PC-9 (cell line): Measurements from ENCODE around the gene XIRP2. TPM values are rescaled to one million over a fixed set of nuclear protein-coding genes. Genes with fewer than 3 reads are reported as not detected.

Experiments used
- BruUV-seq: library from RNA; stranded (reverse); fragments of 400-500 nt; replicated peaks from 2 replicates; lab custom pipeline; 2021; lab: Mats Ljungman, UMichigan
- CTCF ChIA-PET: fragments of 300-600 bp; sonication (Branson Sonifier 250); formaldehyde crosslinking; loops from one replicate; lab custom pipeline; 2022; ENCODE audit warnings: antibody characterized with exemption; lab: Charles Lee
- POLR2A ChIA-PET: fragments of 300-600 bp; sonication (Branson Sonifier 250); formaldehyde crosslinking; loops from one replicate; lab custom pipeline; 2022; ENCODE audit warnings: antibody characterized with exemption; ENCODE audit not compliant: unreplicated experiment; lab: Charles Lee
- DNase-seq, 2 experiments: peaks; one replicate each; pipeline versions ENCODE4 v3.0.0 to v3.0.0-alpha.2; 2015 to 2022; ENCODE audit warnings: mixed read lengths in 1 of 2
- H2AFZ ChIP-seq: fragments of 200-600 bp; sonication (generic); 2 replicates; pipeline ENCODE4 v1.8.1; 2017; ENCODE audit warnings: antibody characterized with exemption
- H3F3A ChIP-seq: fragments of 200-600 bp; sonication (generic); 2 replicates; pipeline ENCODE4 v1.8.1; 2017; ENCODE audit warnings: antibody characterized with exemption, mild to moderate bottlenecking, low read depth; ENCODE audit not compliant: insufficient read depth
- H3K27ac ChIP-seq: fragments of 200-600 bp; sonication (generic); 2 replicates; pipeline ENCODE4 v1.6.1; 2016; ENCODE audit warnings: mixed run types
- H3K27me3 ChIP-seq: fragments of 200-600 bp; sonication (generic); 2 replicates; pipeline ENCODE4 v1.6.1; 2016; ENCODE audit warnings: low read depth, mixed run types; ENCODE audit not compliant: insufficient read depth
- H3K36me3 ChIP-seq: fragments of 200-600 bp; sonication (generic); 2 replicates; pipeline ENCODE4 v1.6.1; 2016; ENCODE audit warnings: low read depth, mixed run types
- H3K4me1 ChIP-seq: fragments of 200-600 bp; sonication (generic); replicated peaks from 2 replicates; pipeline ENCODE4 v1.6.1; 2016; ENCODE audit warnings: mixed run types; ENCODE audit not compliant: insufficient read depth
- H3K4me2 ChIP-seq: fragments of 200-600 bp; sonication (generic); 2 replicates; pipeline ENCODE4 v1.6.1; 2017; ENCODE audit warnings: mixed run types
- H3K4me3 ChIP-seq: fragments of 200-600 bp; sonication (generic); 2 replicates; pipeline ENCODE4 v1.6.1; 2016; ENCODE audit warnings: mixed run types
- H3K79me2 ChIP-seq: fragments of 200-600 bp; sonication (generic); 2 replicates; pipeline ENCODE4 v1.6.1; 2017; ENCODE audit warnings: low read depth, mixed run types
- H3K9me2 ChIP-seq: fragments of 200-600 bp; sonication (generic); 2 replicates; pipeline ENCODE4 v1.8.1; 2017; ENCODE audit warnings: mild to moderate bottlenecking; ENCODE audit not compliant: insufficient read depth
- H3K9me3 ChIP-seq: fragments of 200-600 bp; sonication (generic); 2 replicates; pipeline ENCODE4 v1.8.1; 2016; ENCODE audit warnings: low read depth; ENCODE audit not compliant: insufficient read depth
- H4K20me1 ChIP-seq: fragments of 200-600 bp; sonication (generic); 2 replicates; pipeline ENCODE4 v1.8.1; 2017; ENCODE audit not compliant: insufficient read depth
- EZH2 ChIP-seq: fragments of 200-600 bp; sonication (generic); IDR thresholded peaks from 2 replicates; pipeline ENCODE4 v1.8.0; 2017; ENCODE audit warnings: antibody characterized with exemption, low read depth
- intact Hi-C: fragments of 100-400 bp; cut with micrococcal nuclease; formaldehyde crosslinking; loops from one replicate; pipeline ENCODE4 v1.10.0; 2022; ENCODE audit not compliant: unreplicated experiment
- total RNA-seq: library from RNA; stranded (reverse); gene quantifications from 2 replicates; pipeline ENCODE4 v1.2.3, GENCODE V29; 2021
- TF ChIP-seq, protein P1 (sequence below): fragments of 200-600 bp; sonication (generic); conservative IDR thresholded peaks from 2 replicates; pipeline ENCODE4 v1.6.1; 2017; ENCODE audit warnings: mixed run types, antibody characterized with exemption, mild to moderate bottlenecking, moderate library complexity

The XIRP2 gene
- total RNA-seq, 1 experiment from 2014 or later, result not detected

DNA sequence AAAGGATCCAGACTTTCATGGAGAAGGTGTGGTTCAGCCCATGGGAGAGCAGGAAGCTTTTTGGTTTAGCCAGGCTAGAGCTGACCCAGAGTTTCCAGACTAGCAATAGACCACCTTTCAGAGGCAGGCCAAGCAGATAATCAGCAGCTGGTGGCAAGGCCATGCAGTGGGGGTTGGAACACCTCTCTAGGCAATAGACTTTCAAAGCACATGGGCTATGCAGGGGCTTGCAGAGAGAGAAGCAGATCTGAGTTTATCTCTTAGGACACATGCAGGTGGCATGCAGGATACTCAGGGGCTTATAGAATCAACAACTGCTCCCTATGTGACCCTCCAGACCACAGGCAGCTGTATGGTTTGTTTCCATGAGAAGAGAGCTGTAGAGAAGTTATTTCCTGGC, 9.4 kb downstream of the XIRP2 start:
- no peak overlapping the region for H3K4me2 ChIP-seq
- CTCF ChIA-PET, result no interaction called here
- no peaks in the 10 kb centered on the region for H3F3A ChIP-seq
- no peaks in the 10 kb centered on the region for H3K79me2 ChIP-seq
- no peak overlapping the region for H2AFZ ChIP-seq
- H3K27ac ChIP-seq, result no peak overlapping the region
- no TSS peak for BruUV-seq
- POLR2A ChIA-PET, result no interaction called here
- H3K9me3 ChIP-seq, result no peaks in the 10 kb centered on the region
- no peaks in the 10 kb centered on the region for H3K36me3 ChIP-seq
- no peak for DNase-seq
- H4K20me1 ChIP-seq, result no peaks in the 10 kb centered on the region
- no peaks in the 10 kb centered on the region for H3K4me1 ChIP-seq
- TF ChIP-seq, protein P1, sequence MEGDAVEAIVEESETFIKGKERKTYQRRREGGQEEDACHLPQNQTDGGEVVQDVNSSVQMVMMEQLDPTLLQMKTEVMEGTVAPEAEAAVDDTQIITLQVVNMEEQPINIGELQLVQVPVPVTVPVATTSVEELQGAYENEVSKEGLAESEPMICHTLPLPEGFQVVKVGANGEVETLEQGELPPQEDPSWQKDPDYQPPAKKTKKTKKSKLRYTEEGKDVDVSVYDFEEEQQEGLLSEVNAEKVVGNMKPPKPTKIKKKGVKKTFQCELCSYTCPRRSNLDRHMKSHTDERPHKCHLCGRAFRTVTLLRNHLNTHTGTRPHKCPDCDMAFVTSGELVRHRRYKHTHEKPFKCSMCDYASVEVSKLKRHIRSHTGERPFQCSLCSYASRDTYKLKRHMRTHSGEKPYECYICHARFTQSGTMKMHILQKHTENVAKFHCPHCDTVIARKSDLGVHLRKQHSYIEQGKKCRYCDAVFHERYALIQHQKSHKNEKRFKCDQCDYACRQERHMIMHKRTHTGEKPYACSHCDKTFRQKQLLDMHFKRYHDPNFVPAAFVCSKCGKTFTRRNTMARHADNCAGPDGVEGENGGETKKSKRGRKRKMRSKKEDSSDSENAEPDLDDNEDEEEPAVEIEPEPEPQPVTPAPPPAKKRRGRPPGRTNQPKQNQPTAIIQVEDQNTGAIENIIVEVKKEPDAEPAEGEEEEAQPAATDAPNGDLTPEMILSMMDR, result no peak
- TF ChIP-seq EZH2, result no peak
- H3K27me3 ChIP-seq, result no peaks in the 10 kb centered on the region
- no peak overlapping the region for H3K4me3 ChIP-seq
- intact Hi-C loops, result no loop called here
- no peaks in the 10 kb centered on the region for H3K9me2 ChIP-seq

DNA sequence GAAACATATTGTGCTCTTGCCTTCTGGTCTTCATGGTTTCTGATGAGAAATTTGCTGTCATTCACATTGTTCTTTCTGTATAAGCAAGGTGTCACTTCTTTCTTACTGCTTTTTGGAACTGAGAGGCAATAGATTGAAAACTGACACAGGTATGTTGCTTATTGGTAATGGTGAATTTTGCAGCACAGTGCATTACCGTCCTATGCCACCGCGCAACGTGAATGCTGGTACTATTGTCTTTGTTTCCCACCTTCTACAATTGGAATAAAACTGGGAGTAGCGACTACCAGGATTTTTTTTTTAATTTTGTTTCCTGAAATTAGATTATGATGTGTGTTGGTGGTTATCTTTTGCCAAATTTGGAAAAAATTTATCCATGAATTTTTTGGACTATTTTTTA, 11.4 kb downstream of the XIRP2 start:
- no TSS peak for BruUV-seq
- intact Hi-C loops, result no loop called here
- Histone ChIP-seq H2AFZ (no peak overlapping the region), H3K4me1 (no peaks in the 10 kb centered on the region), H3K4me3 (no peak overlapping the region), H3F3A (no peaks in the 10 kb centered on the region), H3K4me2 (no peak overlapping the region), H3K79me2 (no peaks in the 10 kb centered on the region), H4K20me1 (no peaks in the 10 kb centered on the region), H3K9me3 (no peaks in the 10 kb centered on the region), H3K36me3 (no peaks in the 10 kb centered on the region), H3K9me2 (no peaks in the 10 kb centered on the region), H3K27ac (no peak overlapping the region), H3K27me3 (no peaks in the 10 kb centered on the region)
- TF ChIP-seq EZH2, result no peak
- TF ChIP-seq, protein P1, result no peak
- ChIA-PET CTCF (no interaction called here), POLR2A (no interaction called here)
- no peak for DNase-seq

DNA sequence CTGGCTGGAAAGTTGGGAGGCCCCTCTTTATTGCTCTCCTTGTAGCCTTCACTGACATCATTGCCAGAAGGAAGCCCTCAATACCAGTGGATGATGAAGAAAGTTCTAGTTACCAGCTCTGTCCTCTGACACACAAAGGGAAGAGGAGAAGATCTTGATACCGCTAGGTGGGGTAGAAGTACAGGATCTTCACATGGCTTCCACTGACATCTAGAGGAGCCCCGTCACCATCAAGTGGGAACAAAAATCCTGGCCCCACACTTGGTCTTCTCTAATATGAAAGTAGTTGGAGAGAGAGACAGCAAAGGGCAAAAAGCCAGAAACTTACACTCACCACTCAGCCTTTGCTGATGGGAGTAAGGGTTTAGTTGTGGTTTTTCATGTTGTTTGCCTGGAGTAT, 12.4 kb downstream of the XIRP2 start:
- Histone ChIP-seq H3K4me3 (no peak overlapping the region), H3F3A (no peaks in the 10 kb centered on the region), H3K9me3 (no peaks in the 10 kb centered on the region), H3K36me3 (no peaks in the 10 kb centered on the region), H3K79me2 (no peaks in the 10 kb centered on the region), H3K9me2 (no peaks in the 10 kb centered on the region), H4K20me1 (no peaks in the 10 kb centered on the region), H2AFZ (no peak overlapping the region), H3K4me1 (no peaks in the 10 kb centered on the region), H3K4me2 (no peak overlapping the region), H3K27me3 (no peaks in the 10 kb centered on the region), H3K27ac (no peak overlapping the region)
- ChIA-PET CTCF (no interaction called here), POLR2A (no interaction called here)
- TF ChIP-seq, protein P1, result no peak
- no peak for TF ChIP-seq EZH2
- intact Hi-C loops, result no loop called here
- DNase-seq, result no peak
- BruUV-seq, result no TSS peak
